ENCODE data around the gene TMEM270.

GRCh38 chr7:73905360-73905759 lies 44.4 kb downstream of the TMEM270 start:
- TF ChIP-seq GATA2 (IDR thresholded peaks at IDR 0.05; ENCODE audit: low read depth, low read length) (no peak), GATA3 (IDR thresholded peaks at IDR 0.05; ENCODE audit: low read depth, low read length) (no peak)
